HL-60 (cell line): ENCODE measurements around the gene PBOV1.

Source experiments
- DNase-seq, 2 experiments: peaks; one replicate each; pipeline ENCODE4 v3.0.0-alpha.2; 2010 to 2020; ENCODE audit warnings: low read depth in 1 of 2, low spot score in 1 of 2
- H3K27ac ChIP-seq: fragments of 250-450 bp; sonication (Bioruptor Pico); replicated peaks from 2 replicates; pipeline ENCODE4 v1.5.1; 2020; ENCODE audit warnings: mild to moderate bottlenecking, moderate library complexity
- H3K27me3 ChIP-seq: fragments of 250-450 bp; sonication (Bioruptor Pico); 2 replicates; pipeline ENCODE4 v1.5.1; 2021; ENCODE audit warnings: mild to moderate bottlenecking, moderate library complexity; ENCODE audit not compliant: insufficient read depth, poor library complexity, severe bottlenecking
- H3K4me3 ChIP-seq: replicated peaks from 2 replicates; pipeline ENCODE4 v1.5.1; 2011; ENCODE audit warnings: mild to moderate bottlenecking, control low read depth, low read length; ENCODE audit not compliant: insufficient read depth
- GABPA ChIP-seq: IDR thresholded peaks from 2 replicates; pipeline ENCODE4 v1.6.1; 2012; ENCODE audit warnings: low read depth
- POLR2AphosphoS5 ChIP-seq: IDR thresholded peaks from 2 replicates; pipeline ENCODE4 v1.6.1; 2012; ENCODE audit warnings: low read depth
- REST ChIP-seq: IDR thresholded peaks from 2 replicates; pipeline ENCODE4 v1.6.1; 2012; ENCODE audit warnings: low read depth; ENCODE audit not compliant: insufficient replicate concordance
- SPI1 ChIP-seq: IDR thresholded peaks from 2 replicates; pipeline ENCODE4 v1.6.1; 2012; ENCODE audit warnings: low read depth, mild to moderate bottlenecking, borderline replicate concordance
- TF ChIP-seq, protein P1 (sequence below): IDR thresholded peaks from one replicate; pipeline ENCODE4 v1.5.1; 2011; ENCODE audit warnings: low read length, control low read depth, inconsistent platforms; ENCODE audit not compliant: insufficient read depth

The PBOV1 gene

DNA sequence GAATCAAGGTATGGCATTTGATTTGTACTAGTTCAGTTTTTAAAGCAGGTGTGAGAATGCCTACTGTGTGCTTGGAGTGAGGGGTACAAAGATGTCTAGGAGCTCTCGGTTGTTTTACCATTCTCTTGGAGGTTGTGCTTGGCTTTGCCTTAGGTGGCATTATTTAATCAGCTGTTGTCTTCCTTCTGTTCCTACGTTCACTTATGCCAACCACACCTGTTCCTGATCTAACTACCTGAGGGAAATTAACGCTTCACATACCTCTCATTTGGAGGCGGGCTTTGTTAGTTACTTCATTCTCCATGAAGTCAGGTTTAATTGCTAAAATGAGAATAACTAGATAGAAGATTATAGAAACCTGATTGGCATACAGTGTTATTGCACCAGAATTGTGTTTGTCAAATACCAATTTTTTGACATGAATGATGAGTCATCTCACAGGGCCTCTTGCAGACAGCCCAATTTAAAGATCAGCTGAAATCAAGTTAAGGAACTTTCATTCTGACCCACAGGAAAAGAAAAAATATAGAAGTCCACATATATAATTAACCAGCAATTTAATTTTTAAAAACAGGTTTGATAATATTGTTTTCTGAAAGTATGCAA, 24.8 kb upstream of the PBOV1 start:
- no peak overlapping the region for H3K4me3 ChIP-seq
- no peak overlapping the region for H3K27ac ChIP-seq
- no peak for DNase-seq
- H3K27me3 ChIP-seq, result peaks cover 4% of the 10 kb centered on the region
- TF ChIP-seq REST (no peak), POLR2AphosphoS5 (no peak), GABPA (no peak), SPI1 (no peak)
- TF ChIP-seq, protein P1, sequence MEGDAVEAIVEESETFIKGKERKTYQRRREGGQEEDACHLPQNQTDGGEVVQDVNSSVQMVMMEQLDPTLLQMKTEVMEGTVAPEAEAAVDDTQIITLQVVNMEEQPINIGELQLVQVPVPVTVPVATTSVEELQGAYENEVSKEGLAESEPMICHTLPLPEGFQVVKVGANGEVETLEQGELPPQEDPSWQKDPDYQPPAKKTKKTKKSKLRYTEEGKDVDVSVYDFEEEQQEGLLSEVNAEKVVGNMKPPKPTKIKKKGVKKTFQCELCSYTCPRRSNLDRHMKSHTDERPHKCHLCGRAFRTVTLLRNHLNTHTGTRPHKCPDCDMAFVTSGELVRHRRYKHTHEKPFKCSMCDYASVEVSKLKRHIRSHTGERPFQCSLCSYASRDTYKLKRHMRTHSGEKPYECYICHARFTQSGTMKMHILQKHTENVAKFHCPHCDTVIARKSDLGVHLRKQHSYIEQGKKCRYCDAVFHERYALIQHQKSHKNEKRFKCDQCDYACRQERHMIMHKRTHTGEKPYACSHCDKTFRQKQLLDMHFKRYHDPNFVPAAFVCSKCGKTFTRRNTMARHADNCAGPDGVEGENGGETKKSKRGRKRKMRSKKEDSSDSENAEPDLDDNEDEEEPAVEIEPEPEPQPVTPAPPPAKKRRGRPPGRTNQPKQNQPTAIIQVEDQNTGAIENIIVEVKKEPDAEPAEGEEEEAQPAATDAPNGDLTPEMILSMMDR, result no peak

DNA sequence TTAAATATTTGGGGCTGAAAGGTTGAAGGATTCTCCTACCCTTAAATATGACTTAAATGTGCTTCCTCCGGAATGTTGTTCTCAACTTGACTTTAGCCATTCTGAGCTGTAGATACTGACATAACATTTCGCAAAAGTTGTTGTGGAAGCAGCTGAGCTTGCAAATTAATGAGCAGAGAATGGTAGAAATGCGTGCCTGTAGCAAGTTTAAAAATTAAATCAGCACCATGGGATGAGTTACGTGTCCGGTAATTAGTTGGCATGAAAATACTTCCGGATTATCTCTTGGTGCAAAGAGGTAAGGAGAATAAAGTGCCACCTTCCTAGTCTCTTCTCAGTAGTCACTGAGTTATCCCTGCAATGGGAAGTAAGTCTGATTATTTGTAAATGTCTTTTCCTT, 23.6 kb upstream of the PBOV1 start:
- no peak for TF ChIP-seq GABPA
- TF ChIP-seq POLR2AphosphoS5, result no peak
- no peak for TF ChIP-seq SPI1
- TF ChIP-seq, protein P1, result no peak
- no peak for TF ChIP-seq REST
- no peaks in the 10 kb centered on the region for H3K27me3 ChIP-seq
- no peak for DNase-seq
- no peak overlapping the region for H3K27ac ChIP-seq
- no peak overlapping the region for H3K4me3 ChIP-seq

- TF ChIP-seq, protein P1, result no peak
- TF ChIP-seq POLR2AphosphoS5, result no peak
- no peak for TF ChIP-seq REST
- no peak for TF ChIP-seq GABPA
- TF ChIP-seq SPI1, result no peak
- no peak overlapping the region for H3K4me3 ChIP-seq
- no peak for DNase-seq
- H3K27ac ChIP-seq, result no peak overlapping the region
- H3K27me3 ChIP-seq, result no peaks in the 10 kb centered on the region
Observed at GRCh38 chr6:138241381-138241780, 23.1 kb upstream of the PBOV1 start.
